Stimulated activated CD4-positive, alpha-beta T cell treated with anti-CD3 and anti-CD28 coated beads, TNF-alpha, amount 100 ng/mL, for 4 hours (primary cell): Measurements from ENCODE around the gene GNG12.
"Not testable (repeated sequence)": the region's sequence is repeated elsewhere in the genome, so short reads cannot be mapped to it uniquely, and the experiment has no call there.

Source experiments
- DNase-seq, 3 experiments: peaks; one replicate each; pipeline ENCODE4 v3.0.0-alpha.2; 2020; ENCODE audit warnings: low read depth in 3 of 3

GNG12 gene

GRCh38 chr1:67733681-67734322 lies 99.5 kb downstream of the GNG12 start:
- no peak for DNase-seq

GRCh38 chr1:67732750-67733151 lies 100.5 kb downstream of the GNG12 start:
- DNase-seq, result no peak

- no peak for DNase-seq
These were observed 101.9 kb downstream of the GNG12 start for GRCh38 chr1:67731322-67731721.

GRCh38 chr1:67730312-67730711 lies 103.0 kb downstream of the GNG12 start:
- DNase-seq, result not testable (repeated sequence)

- no peak for DNase-seq
These were observed 103.4 kb downstream of the GNG12 start for GRCh38 chr1:67729872-67730271.

- no peak for DNase-seq
These were observed 107.0 kb downstream of the GNG12 start for GRCh38 chr1:67726224-67726623.

- DNase-seq, result no peak
These were observed 108.2 kb downstream of the GNG12 start for GRCh38 chr1:67724928-67725560.

- DNase-seq, result no peak
These were observed 109.6 kb downstream of the GNG12 start for GRCh38 chr1:67723620-67724019.

- DNase-seq, result no peak
These were observed 110.1 kb downstream of the GNG12 start for GRCh38 chr1:67723126-67723525.

- DNase-seq, result no peak
These were observed 110.8 kb downstream of the GNG12 start for GRCh38 chr1:67722292-67722944.

- DNase-seq, result no peak
These were observed 111.5 kb downstream of the GNG12 start for GRCh38 chr1:67721650-67722291.

- no peak for DNase-seq
These were observed 112.2 kb downstream of the GNG12 start for GRCh38 chr1:67721112-67721511.

- no peak for DNase-seq
These were observed 113.7 kb downstream of the GNG12 start for GRCh38 chr1:67719329-67720196.

GRCh38 chr1:67717876-67718275 lies 115.4 kb downstream of the GNG12 start:
- no peak for DNase-seq

GRCh38 chr1:67716800-67717199 lies 116.5 kb downstream of the GNG12 start:
- DNase-seq, result no peak

GRCh38 chr1:67715819-67716218 lies 117.4 kb downstream of the GNG12 start:
- DNase-seq, result no peak

- no peak for DNase-seq
These were observed 120.0 kb downstream of the GNG12 start for GRCh38 chr1:67713057-67713846.

GRCh38 chr1:67711855-67712212 lies 121.4 kb downstream of the GNG12 start:
- no peak for DNase-seq

GRCh38 chr1:67711158-67711854 lies 122.0 kb downstream of the GNG12 start:
- DNase-seq, result no peak

GRCh38 chr1:67710417-67710816 lies 122.8 kb downstream of the GNG12 start:
- no peak for DNase-seq
